HFFc6 (cell line): Measurements from ENCODE around the gene TTC39A. TPM values are rescaled to one million over a fixed set of nuclear protein-coding genes. Genes with fewer than 3 reads are reported as not detected.

ENCODE experiments used
- DNase-seq: peaks from one replicate; pipeline ENCODE4 v3.0.0-alpha.2; 2018
- H3K27ac Mint-ChIP-seq: 2 replicates; pipeline ENCODE4 v1.8.0; 2020; ENCODE audit warnings: mild to moderate bottlenecking, mixed read lengths
- H3K27me3 Mint-ChIP-seq: 2 replicates; pipeline ENCODE4 v1.8.0; 2021; ENCODE audit warnings: mild to moderate bottlenecking, moderate library complexity, mixed read lengths; ENCODE audit not compliant: insufficient read depth
- H3K36me3 Mint-ChIP-seq: 2 replicates; pipeline ENCODE4 v1.8.0; 2021; ENCODE audit warnings: low read depth, mixed read lengths
- H3K4me1 Mint-ChIP-seq: 2 replicates; pipeline ENCODE4 v1.8.0; 2020; ENCODE audit warnings: low read depth, mixed read lengths
- H3K4me3 Mint-ChIP-seq: 2 replicates; pipeline ENCODE4 v1.8.0; 2020; ENCODE audit warnings: mild to moderate bottlenecking, moderate library complexity, mixed read lengths
- H3K9me3 Mint-ChIP-seq: 2 replicates; pipeline ENCODE4 v1.8.0; 2020; ENCODE audit warnings: mild to moderate bottlenecking, mixed read lengths
- CTCF ChIP-seq: fragments of 200-600 bp; sonication (generic); IDR thresholded peaks from 2 replicates; pipeline ENCODE4 v1.5.0; 2021; ENCODE audit warnings: antibody characterized with exemption, mild to moderate bottlenecking
- total RNA-seq, 6 experiments: library from RNA; stranded (reverse); fragmentation: NEBNext Ultra II Directional; extraction: Animal tissue kit (Norgen Biotek cat#: 25700); gene quantifications; 2 replicates in 1 of 6; 3 replicates in 5 of 6; pipeline ENCODE4 v1.2.3, GENCODE V29; 2021

The TTC39A gene
- total RNA-seq, 6 experiments from 2014 or later: 0.10 to 0.52 (median 0.17) TPM; not detected in 2

- TF ChIP-seq CTCF: no peak
- Mint-ChIP-seq H3K4me1 (no peaks in the 10 kb centered on the region), H3K27ac (no peak overlapping the region), H3K9me3 (no peaks in the 10 kb centered on the region), H3K27me3 (peaks cover 23% of the 10 kb centered on the region), H3K36me3 (no peaks in the 10 kb centered on the region), H3K4me3 (no peak overlapping the region)
- no peak for DNase-seq
Measured at GRCh38 chr1:51348147-51348527, 17.8 kb upstream of the TTC39A start.

GRCh38 chr1:51347398-51348146, 17.2 kb upstream of the TTC39A start:
- Mint-ChIP-seq H3K27ac (no peak overlapping the region), H3K9me3 (no peaks in the 10 kb centered on the region), H3K36me3 (no peaks in the 10 kb centered on the region), H3K4me1 (no peaks in the 10 kb centered on the region), H3K4me3 (no peak overlapping the region), H3K27me3 (peaks cover 27% of the 10 kb centered on the region)
- no peak for DNase-seq
- TF ChIP-seq CTCF: no peak

GRCh38 chr1:51346086-51346942, 16.0 kb upstream of the TTC39A start:
- peaks cover 27% of the 10 kb centered on the region for H3K27me3 Mint-ChIP-seq
- H3K9me3 Mint-ChIP-seq: no peaks in the 10 kb centered on the region
- no peaks in the 10 kb centered on the region for H3K4me1 Mint-ChIP-seq
- no peak overlapping the region for H3K4me3 Mint-ChIP-seq
- DNase-seq: no peak
- no peak for TF ChIP-seq CTCF
- H3K36me3 Mint-ChIP-seq: no peaks in the 10 kb centered on the region
- H3K27ac Mint-ChIP-seq: no peak overlapping the region

GRCh38 chr1:51345300-51345687, 14.9 kb upstream of the TTC39A start:
- no peaks in the 10 kb centered on the region for H3K4me1 Mint-ChIP-seq
- DNase-seq: no peak
- TF ChIP-seq CTCF: no peak
- no peaks in the 10 kb centered on the region for H3K9me3 Mint-ChIP-seq
- H3K4me3 Mint-ChIP-seq: no peak overlapping the region
- no peak overlapping the region for H3K27ac Mint-ChIP-seq
- H3K36me3 Mint-ChIP-seq: no peaks in the 10 kb centered on the region
- peaks cover 27% of the 10 kb centered on the region for H3K27me3 Mint-ChIP-seq

- TF ChIP-seq CTCF: no peak; the same call in 1 of the 2 replicates
- no peak overlapping the region for H3K27ac Mint-ChIP-seq
- no peak for DNase-seq
- no peak overlapping the region for H3K4me3 Mint-ChIP-seq
- H3K9me3 Mint-ChIP-seq: no peaks in the 10 kb centered on the region
- H3K36me3 Mint-ChIP-seq: no peaks in the 10 kb centered on the region
- H3K27me3 Mint-ChIP-seq: peaks cover 29% of the 10 kb centered on the region
- H3K4me1 Mint-ChIP-seq: no peaks in the 10 kb centered on the region
Measured at GRCh38 chr1:51344602-51345299, 14.4 kb upstream of the TTC39A start.
